H1 (cell line): ENCODE measurements around the gene NOL9. TPM values are rescaled to one million over a fixed set of nuclear protein-coding genes. Genes with fewer than 3 reads are reported as not detected.

Experiments
- BACH1 ChIP-seq: IDR thresholded peaks from 2 replicates; pipeline ENCODE4 v1.6.1; 2012; ENCODE audit warnings: low read length, improper control_type of control experiment
- CHD1 ChIP-seq: IDR thresholded peaks from 2 replicates; pipeline ENCODE4 v1.6.1; 2012; ENCODE audit warnings: low read depth, low read length, improper control_type of control experiment
- CHD7 ChIP-seq: fragments of 300-600 bp; sonication (generic); IDR thresholded peaks from 2 replicates; pipeline ENCODE4 v1.7.1; 2012; ENCODE audit warnings: low read length, moderate library complexity, mild to moderate bottlenecking, inconsistent platforms; ENCODE audit not compliant: insufficient replicate concordance
- EZH2 ChIP-seq: fragments of 200-600 bp; sonication (generic); IDR thresholded peaks from 2 replicates; pipeline ENCODE4 v1.7.1; 2012; ENCODE audit warnings: low read depth, mild to moderate bottlenecking, moderate library complexity, low read length, inconsistent platforms; ENCODE audit not compliant: severe bottlenecking
- FOSL1 ChIP-seq: IDR thresholded peaks from 2 replicates; pipeline ENCODE4 v1.6.1; 2011; ENCODE audit warnings: mild to moderate bottlenecking, low read depth, low read length, moderate library complexity; ENCODE audit not compliant: insufficient read depth
- GABPA ChIP-seq: IDR thresholded peaks from 2 replicates; pipeline ENCODE4 v1.6.1; 2011; ENCODE audit warnings: mild to moderate bottlenecking, low read length, moderate library complexity, borderline replicate concordance; ENCODE audit not compliant: insufficient read depth
- HDAC6 ChIP-seq: IDR thresholded peaks from one replicate; pipeline ENCODE4 v1.7.1; 2012; ENCODE audit warnings: low read depth, mild to moderate bottlenecking, inconsistent platforms, low read length, moderate library complexity
- KDM4A ChIP-seq: IDR thresholded peaks from one replicate; pipeline ENCODE4 v1.7.1; 2012; ENCODE audit warnings: low read depth, mild to moderate bottlenecking, moderate library complexity, low read length, inconsistent platforms; ENCODE audit not compliant: severe bottlenecking
- MAFK ChIP-seq: IDR thresholded peaks from 2 replicates; pipeline ENCODE4 v1.6.1; 2012; ENCODE audit warnings: low read depth, mild to moderate bottlenecking, improper control_type of control experiment, low read length
- TBP ChIP-seq: IDR thresholded peaks from 2 replicates; pipeline ENCODE4 v1.6.1; 2011; ENCODE audit warnings: low read depth, low read length, improper control_type of control experiment
- polyA plus RNA-seq, 7 experiments: library from polyadenylated mRNA; depleted of rRNA in 3 of 7; stranded (reverse) in 5 of 7; unstranded in 2 of 7; fragments of >200 nt in 5 of 7; fragments of 200-250 nt in 2 of 7; gene quantifications; 1 replicate in 5 of 7; 2 replicates in 1 of 7; 4 replicates in 1 of 7; pipeline versions ENCODE4 v1.2.1 to v1.2.3, GENCODE V29; 2011 to 2013; ENCODE audit warnings: missing spikeins in 2 of 7, mixed read lengths in 2 of 7
- total RNA-seq: library from RNA; stranded (reverse); fragmentation: NEBNext Ultra II Directional; extraction: Animal tissue kit (Norgen Biotek cat#: 25700); gene quantifications from 2 replicates; pipeline ENCODE4 v1.2.1, GENCODE V29; 2021

NOL9 gene
- total and polyA plus RNA-seq, 2 of the 8 experiments (the other 6 are each of a cell fraction or from before 2014, with no cell fraction given): 17.1 to 38.1 TPM

GRCh38 chr1:6523566-6523965 is 30.7 kb downstream of the NOL9 start (continued):
- TF ChIP-seq CHD7: no peak
- no peak for TF ChIP-seq BACH1
- TF ChIP-seq EZH2: no peak
- no peak for TF ChIP-seq TBP
- TF ChIP-seq CHD1: no peak
- TF ChIP-seq HDAC6: no peak
- no peak for TF ChIP-seq FOSL1
- TF ChIP-seq KDM4A: no peak
- peak; percentile 45; the same call in 1 of the 2 replicates for TF ChIP-seq GABPA
- TF ChIP-seq MAFK: no peak
